Stomach (tissue), 4 donors: ENCODE data around the gene ANTXR2.

ENCODE experiments used
- POLR2A ChIP-seq, 4 donors: fragments of 450-650 bp; IDR thresholded peaks; one replicate each; pipeline ENCODE4 v1.6.1; 2016; ENCODE audit warnings: antibody characterized with exemption in 4 of 4, control low read depth in 2 of 4, mild to moderate bottlenecking in 1 of 4, moderate library complexity in 1 of 4
- POLR2AphosphoS5 ChIP-seq, 3 donors: sonication (generic); formaldehyde crosslinking; IDR thresholded peaks; one replicate each; pipeline ENCODE4 v1.6.1; 2016; ENCODE audit warnings: antibody characterized with exemption in 3 of 3
- TF ChIP-seq, protein P1 (sequence below), 7 experiments: fragments of 450-650 bp in 4 of 7; fragments of 200-600 bp in 3 of 7; sonication (generic) in 3 of 7; IDR thresholded peaks; one replicate each; pipeline ENCODE4 v1.5.1; 2016 to 2019; ENCODE audit warnings: antibody characterized with exemption in 7 of 7, control low read depth in 2 of 7, mild to moderate bottlenecking in 1 of 7

DNA sequence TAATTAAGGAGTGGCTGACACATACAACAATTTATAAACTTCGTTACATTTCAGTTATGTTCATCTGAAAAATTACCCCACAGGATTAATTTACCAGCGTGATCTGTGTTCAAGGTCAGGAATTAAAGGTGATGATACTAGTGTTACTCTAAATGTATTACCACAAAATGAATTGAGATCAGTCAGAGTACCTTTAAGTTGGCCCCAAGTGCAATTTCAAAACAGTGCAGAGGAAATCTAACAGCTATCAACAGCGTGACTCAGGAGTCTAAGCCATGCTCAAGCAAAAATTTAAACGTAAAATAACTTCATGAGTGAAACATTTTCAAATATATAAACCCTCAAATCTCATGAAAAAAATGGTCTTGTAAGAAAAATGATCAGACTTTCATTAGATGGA, 18.7 kb downstream of the ANTXR2 start:
- no peak for TF ChIP-seq POLR2AphosphoS5 (IDR thresholded peaks at IDR 0.05)
- TF ChIP-seq, protein P1, sequence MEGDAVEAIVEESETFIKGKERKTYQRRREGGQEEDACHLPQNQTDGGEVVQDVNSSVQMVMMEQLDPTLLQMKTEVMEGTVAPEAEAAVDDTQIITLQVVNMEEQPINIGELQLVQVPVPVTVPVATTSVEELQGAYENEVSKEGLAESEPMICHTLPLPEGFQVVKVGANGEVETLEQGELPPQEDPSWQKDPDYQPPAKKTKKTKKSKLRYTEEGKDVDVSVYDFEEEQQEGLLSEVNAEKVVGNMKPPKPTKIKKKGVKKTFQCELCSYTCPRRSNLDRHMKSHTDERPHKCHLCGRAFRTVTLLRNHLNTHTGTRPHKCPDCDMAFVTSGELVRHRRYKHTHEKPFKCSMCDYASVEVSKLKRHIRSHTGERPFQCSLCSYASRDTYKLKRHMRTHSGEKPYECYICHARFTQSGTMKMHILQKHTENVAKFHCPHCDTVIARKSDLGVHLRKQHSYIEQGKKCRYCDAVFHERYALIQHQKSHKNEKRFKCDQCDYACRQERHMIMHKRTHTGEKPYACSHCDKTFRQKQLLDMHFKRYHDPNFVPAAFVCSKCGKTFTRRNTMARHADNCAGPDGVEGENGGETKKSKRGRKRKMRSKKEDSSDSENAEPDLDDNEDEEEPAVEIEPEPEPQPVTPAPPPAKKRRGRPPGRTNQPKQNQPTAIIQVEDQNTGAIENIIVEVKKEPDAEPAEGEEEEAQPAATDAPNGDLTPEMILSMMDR (IDR thresholded peaks at IDR 0.05) = no peak
- TF ChIP-seq POLR2A (IDR thresholded peaks at IDR 0.05) = no peak
